HL-60 (cell line): ENCODE results near the gene CAB39L.

Experiments
- DNase-seq, 2 experiments: peaks; one replicate each; pipeline ENCODE4 v3.0.0-alpha.2; 2010 to 2020; ENCODE audit warnings: low read depth in 1 of 2, low spot score in 1 of 2
- H3K27ac ChIP-seq: fragments of 250-450 bp; sonication (Bioruptor Pico); replicated peaks from 2 replicates; pipeline ENCODE4 v1.5.1; 2020; ENCODE audit warnings: mild to moderate bottlenecking, moderate library complexity
- H3K27me3 ChIP-seq: fragments of 250-450 bp; sonication (Bioruptor Pico); 2 replicates; pipeline ENCODE4 v1.5.1; 2021; ENCODE audit warnings: mild to moderate bottlenecking, moderate library complexity; ENCODE audit not compliant: insufficient read depth, poor library complexity, severe bottlenecking
- H3K4me3 ChIP-seq: replicated peaks from 2 replicates; pipeline ENCODE4 v1.5.1; 2011; ENCODE audit warnings: mild to moderate bottlenecking, control low read depth, low read length; ENCODE audit not compliant: insufficient read depth
- GABPA ChIP-seq: IDR thresholded peaks from 2 replicates; pipeline ENCODE4 v1.6.1; 2012; ENCODE audit warnings: low read depth
- POLR2AphosphoS5 ChIP-seq: IDR thresholded peaks from 2 replicates; pipeline ENCODE4 v1.6.1; 2012; ENCODE audit warnings: low read depth
- REST ChIP-seq: IDR thresholded peaks from 2 replicates; pipeline ENCODE4 v1.6.1; 2012; ENCODE audit warnings: low read depth; ENCODE audit not compliant: insufficient replicate concordance
- SPI1 ChIP-seq: IDR thresholded peaks from 2 replicates; pipeline ENCODE4 v1.6.1; 2012; ENCODE audit warnings: low read depth, mild to moderate bottlenecking, borderline replicate concordance
- TF ChIP-seq, protein P1 (sequence below): IDR thresholded peaks from one replicate; pipeline ENCODE4 v1.5.1; 2011; ENCODE audit warnings: low read length, control low read depth, inconsistent platforms; ENCODE audit not compliant: insufficient read depth

Gene CAB39L

DNA sequence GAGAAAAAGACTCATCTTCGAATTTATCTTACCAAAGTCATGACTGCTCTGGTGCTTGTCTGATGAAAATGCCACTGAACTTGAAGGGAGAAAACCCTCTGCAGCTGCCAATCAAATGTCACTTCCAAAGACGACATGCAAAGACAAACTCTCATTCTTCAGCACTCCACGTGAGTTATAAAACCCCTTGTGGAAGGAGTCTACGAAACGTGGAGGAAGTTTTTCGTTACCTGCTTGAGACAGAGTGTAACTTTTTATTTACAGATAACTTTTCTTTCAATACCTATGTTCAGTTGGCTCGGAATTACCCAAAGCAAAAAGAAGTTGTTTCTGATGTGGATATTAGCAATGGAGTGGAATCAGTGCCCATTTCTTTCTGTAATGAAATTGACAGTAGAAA, 32.7 kb upstream of the CAB39L start:
- Histone ChIP-seq H3K27ac (no peak overlapping the region), H3K4me3 (no peak overlapping the region), H3K27me3 (no peaks in the 10 kb centered on the region)
- TF ChIP-seq REST (no peak), SPI1 (no peak), GABPA (no peak), POLR2AphosphoS5 (no peak)
- TF ChIP-seq, protein P1, sequence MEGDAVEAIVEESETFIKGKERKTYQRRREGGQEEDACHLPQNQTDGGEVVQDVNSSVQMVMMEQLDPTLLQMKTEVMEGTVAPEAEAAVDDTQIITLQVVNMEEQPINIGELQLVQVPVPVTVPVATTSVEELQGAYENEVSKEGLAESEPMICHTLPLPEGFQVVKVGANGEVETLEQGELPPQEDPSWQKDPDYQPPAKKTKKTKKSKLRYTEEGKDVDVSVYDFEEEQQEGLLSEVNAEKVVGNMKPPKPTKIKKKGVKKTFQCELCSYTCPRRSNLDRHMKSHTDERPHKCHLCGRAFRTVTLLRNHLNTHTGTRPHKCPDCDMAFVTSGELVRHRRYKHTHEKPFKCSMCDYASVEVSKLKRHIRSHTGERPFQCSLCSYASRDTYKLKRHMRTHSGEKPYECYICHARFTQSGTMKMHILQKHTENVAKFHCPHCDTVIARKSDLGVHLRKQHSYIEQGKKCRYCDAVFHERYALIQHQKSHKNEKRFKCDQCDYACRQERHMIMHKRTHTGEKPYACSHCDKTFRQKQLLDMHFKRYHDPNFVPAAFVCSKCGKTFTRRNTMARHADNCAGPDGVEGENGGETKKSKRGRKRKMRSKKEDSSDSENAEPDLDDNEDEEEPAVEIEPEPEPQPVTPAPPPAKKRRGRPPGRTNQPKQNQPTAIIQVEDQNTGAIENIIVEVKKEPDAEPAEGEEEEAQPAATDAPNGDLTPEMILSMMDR, result no peak
- no peak for DNase-seq

DNA sequence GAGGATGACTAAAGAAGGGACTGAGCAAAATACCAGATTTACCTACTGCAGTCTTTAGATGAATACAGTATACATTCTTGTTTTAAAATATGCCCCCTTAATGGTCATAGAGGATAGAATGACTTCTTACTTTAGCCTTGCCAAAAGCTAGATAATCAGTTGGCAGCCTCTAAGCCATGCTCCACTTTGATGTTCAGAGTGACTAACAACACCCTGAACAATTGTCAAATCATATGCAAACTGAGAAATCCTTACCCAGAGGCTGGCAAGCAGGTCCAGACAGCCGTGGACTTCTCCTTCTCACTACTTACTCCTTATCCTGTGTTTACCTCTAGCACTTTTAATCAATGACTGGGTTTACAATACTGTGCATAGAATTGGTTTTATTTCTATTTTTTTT, 28.3 kb upstream of the CAB39L start:
- Histone ChIP-seq H3K27ac (no peak overlapping the region), H3K27me3 (no peaks in the 10 kb centered on the region), H3K4me3 (no peak overlapping the region)
- TF ChIP-seq REST (no peak), POLR2AphosphoS5 (no peak), GABPA (no peak), SPI1 (no peak)
- TF ChIP-seq, protein P1, result no peak
- no peak for DNase-seq

GRCh38 chr13:49466292-49466838, 22.5 kb upstream of the CAB39L start:
- no peak overlapping the region for H3K4me3 ChIP-seq
- no peak overlapping the region for H3K27ac ChIP-seq
- TF ChIP-seq GABPA (no peak), POLR2AphosphoS5 (no peak), SPI1 (no peak), REST (no peak)
- TF ChIP-seq, protein P1, result no peak
- no peaks in the 10 kb centered on the region for H3K27me3 ChIP-seq
- no peak for DNase-seq
